ENCODE measurements around the gene KCTD15. TPM values are rescaled to one million over a fixed set of nuclear protein-coding genes. Genes with fewer than 3 reads are reported as not detected.

KCTD15 gene
- total and polyA plus RNA-seq, 7 donors: 2.1 to 9.1 (median 5.7) TPM

DNA sequence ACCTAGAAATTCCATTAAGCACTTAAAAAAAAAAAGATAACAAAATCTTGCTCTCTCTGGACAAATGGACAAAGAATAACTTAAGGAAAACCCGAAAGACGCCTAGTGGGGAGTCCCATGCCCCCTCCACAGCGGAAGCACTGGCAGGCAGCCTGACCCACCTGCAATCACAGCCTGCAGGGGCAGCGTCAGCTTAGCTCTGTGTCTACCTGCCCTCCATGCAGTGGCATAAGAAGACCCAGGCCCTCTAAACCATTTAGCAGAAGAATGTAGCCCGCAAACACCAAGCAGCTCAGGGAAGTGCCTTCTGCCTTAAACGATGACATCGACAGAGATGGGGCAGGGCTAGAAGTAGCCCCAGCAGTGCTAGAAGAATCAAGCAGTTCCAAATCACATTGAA is 36.0 kb downstream of the KCTD15 start:
- intact Hi-C loops (cut with DNase I): no loop called here
- H3K27me3 ChIP-seq (ENCODE audit: insufficient read depth in 3 of 3, low read length in 2 of 3): no peaks in the 10 kb centered on the region
- WGBS, 3 donors: 58 to 71% (median 60%) methylated on average over 7 of the region's 7 CpGs
- DNase-seq (no peak), ATAC-seq (no peak)
- TF ChIP-seq, protein P1, sequence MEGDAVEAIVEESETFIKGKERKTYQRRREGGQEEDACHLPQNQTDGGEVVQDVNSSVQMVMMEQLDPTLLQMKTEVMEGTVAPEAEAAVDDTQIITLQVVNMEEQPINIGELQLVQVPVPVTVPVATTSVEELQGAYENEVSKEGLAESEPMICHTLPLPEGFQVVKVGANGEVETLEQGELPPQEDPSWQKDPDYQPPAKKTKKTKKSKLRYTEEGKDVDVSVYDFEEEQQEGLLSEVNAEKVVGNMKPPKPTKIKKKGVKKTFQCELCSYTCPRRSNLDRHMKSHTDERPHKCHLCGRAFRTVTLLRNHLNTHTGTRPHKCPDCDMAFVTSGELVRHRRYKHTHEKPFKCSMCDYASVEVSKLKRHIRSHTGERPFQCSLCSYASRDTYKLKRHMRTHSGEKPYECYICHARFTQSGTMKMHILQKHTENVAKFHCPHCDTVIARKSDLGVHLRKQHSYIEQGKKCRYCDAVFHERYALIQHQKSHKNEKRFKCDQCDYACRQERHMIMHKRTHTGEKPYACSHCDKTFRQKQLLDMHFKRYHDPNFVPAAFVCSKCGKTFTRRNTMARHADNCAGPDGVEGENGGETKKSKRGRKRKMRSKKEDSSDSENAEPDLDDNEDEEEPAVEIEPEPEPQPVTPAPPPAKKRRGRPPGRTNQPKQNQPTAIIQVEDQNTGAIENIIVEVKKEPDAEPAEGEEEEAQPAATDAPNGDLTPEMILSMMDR (IDR thresholded peaks at IDR 0.05): no peak
- no peaks in the 10 kb centered on the region for H3K9me3 ChIP-seq
- no peak overlapping the region for H3K4me3 ChIP-seq
- H3K27ac ChIP-seq: no peak overlapping the region
- no peaks in the 10 kb centered on the region for H3K36me3 ChIP-seq (ENCODE audit: insufficient read depth in 1 of 2, low read depth in 1 of 2)
- H3K4me1 ChIP-seq: no peaks in the 10 kb centered on the region

DNA sequence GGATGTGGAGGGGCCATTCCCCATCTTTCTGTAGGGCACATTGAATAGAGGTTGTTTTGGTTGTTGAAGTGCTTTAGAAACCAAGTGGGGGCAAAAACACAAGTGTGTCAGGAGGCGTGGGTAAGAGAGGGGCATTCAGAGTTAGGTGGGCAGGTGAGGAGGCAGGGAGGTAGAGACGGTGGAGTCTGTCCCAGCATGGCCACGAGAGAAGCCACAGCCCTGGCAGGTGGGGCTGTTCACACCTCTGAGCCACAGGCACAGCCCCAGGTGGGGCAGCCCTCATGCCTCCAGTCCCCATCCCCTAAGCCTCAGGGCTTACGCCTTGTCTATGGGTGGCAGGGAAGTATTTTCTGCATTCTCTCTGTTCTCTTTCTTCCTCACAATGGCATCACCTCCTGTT is 43.7 kb downstream of the KCTD15 start:
- Histone ChIP-seq H3K27ac (no peak overlapping the region), H3K4me3 (no peak overlapping the region), H3K9me3 (no peaks in the 10 kb centered on the region), H3K4me1 (no peaks in the 10 kb centered on the region), H3K36me3 (ENCODE audit: insufficient read depth in 1 of 2, low read depth in 1 of 2) (no peaks in the 10 kb centered on the region), H3K27me3 (ENCODE audit: insufficient read depth in 3 of 3, low read length in 2 of 3) (peaks cover 0 to 3% (median 0%) of the 10 kb centered on the region in 3 donors)
- intact Hi-C loops (cut with DNase I): no loop called here
- DNase-seq (no peak), ATAC-seq (no peak)
- WGBS, 3 donors: 74 to 88% (median 77%) methylated on average over 4 of the region's 4 CpGs
- TF ChIP-seq, protein P1 (IDR thresholded peaks at IDR 0.05): no peak

DNA sequence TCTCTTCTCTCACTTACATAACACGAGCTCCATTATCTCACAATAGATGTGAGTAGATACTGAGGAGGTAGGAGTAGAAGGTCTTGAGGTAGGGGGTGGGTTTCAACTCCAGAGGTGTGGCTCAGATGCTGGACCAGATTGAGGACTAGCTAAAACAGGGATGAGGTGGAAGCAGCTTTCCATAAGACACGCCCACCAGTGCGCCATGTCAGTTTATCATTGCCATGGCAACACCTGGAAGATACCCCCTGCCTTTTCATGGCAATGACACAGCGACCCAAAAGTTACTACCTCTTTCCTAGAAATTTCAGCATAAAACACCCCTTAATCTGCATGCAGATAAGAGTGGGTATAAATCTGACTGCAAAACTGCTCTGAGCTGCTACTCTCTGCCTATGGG is 44.1 kb downstream of the KCTD15 start:
- no peak for ATAC-seq
- DNase-seq: no peak
- TF ChIP-seq, protein P1 (IDR thresholded peaks at IDR 0.05): no peak
- WGBS, 3 donors: 63 to 74% (median 66%) methylated on average over 4 of the region's 4 CpGs
- H3K36me3 ChIP-seq (ENCODE audit: insufficient read depth in 1 of 2, low read depth in 1 of 2): no peaks in the 10 kb centered on the region
- H3K27me3 ChIP-seq (ENCODE audit: insufficient read depth in 3 of 3, low read length in 2 of 3): peaks cover 0 to 3% (median 0%) of the 10 kb centered on the region in 3 donors
- no peak overlapping the region for H3K4me3 ChIP-seq
- H3K27ac ChIP-seq: no peak overlapping the region
- H3K9me3 ChIP-seq: no peaks in the 10 kb centered on the region
- intact Hi-C loops (cut with DNase I): no loop called here
- no peaks in the 10 kb centered on the region for H3K4me1 ChIP-seq

DNA sequence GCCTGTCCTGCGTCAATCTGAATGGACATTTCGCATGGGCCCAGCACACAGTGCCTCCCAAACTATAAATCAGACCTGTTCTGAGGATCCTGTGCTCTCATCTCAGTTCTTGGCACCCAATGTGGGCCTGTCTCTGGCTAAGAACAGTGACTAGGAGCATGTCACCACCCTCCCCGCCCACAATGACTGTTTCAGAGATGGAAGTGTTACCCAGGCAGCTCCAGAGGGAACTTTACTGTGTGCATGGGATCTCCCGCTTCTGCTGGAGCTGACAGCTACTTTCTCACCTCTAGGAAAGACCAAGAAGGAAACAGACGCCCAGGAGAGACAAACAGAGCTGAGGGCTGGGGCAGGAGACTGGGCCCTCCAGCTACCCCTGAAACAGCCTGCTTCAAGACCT is 45.0 kb downstream of the KCTD15 start:
- no peak overlapping the region for H3K27ac ChIP-seq
- ATAC-seq (no peak), DNase-seq (no peak)
- no peaks in the 10 kb centered on the region for H3K9me3 ChIP-seq
- intact Hi-C loops (cut with DNase I): no loop called here
- TF ChIP-seq, protein P1 (IDR thresholded peaks at IDR 0.05): no peak
- H3K36me3 ChIP-seq (ENCODE audit: insufficient read depth in 1 of 2, low read depth in 1 of 2): no peaks in the 10 kb centered on the region
- no peaks in the 10 kb centered on the region for H3K4me1 ChIP-seq
- H3K27me3 ChIP-seq (ENCODE audit: insufficient read depth in 3 of 3, low read length in 2 of 3): peaks cover 0 to 3% (median 0%) of the 10 kb centered on the region in 3 donors
- 66 to 76% (median 71%) methylated on average over 5 of the region's 5 CpGs for WGBS, 3 donors
- no peak overlapping the region for H3K4me3 ChIP-seq

DNA sequence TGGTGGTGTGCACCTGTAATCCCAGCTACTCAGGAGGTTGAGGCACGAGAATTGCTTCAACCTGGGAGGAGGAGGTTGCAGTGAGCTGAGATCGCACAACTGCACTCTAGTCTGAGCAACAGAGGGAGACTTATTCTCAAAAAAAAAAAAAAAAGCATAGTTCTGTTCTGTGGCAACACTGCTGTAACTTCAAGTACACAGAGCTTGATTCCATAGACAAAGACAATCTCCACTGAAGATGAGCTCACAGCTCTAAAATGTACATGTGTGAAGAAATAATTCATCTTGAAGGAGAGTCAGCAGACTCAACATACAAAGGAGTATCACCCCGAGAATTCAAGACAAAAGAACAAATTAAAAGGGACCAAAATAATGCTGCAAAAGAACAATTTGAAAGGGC is 47.8 kb downstream of the KCTD15 start:
- DNase-seq (no peak), ATAC-seq (no peak)
- Histone ChIP-seq H3K36me3 (ENCODE audit: insufficient read depth in 1 of 2, low read depth in 1 of 2) (no peaks in the 10 kb centered on the region), H3K27me3 (ENCODE audit: insufficient read depth in 3 of 3, low read length in 2 of 3) (peaks cover 0 to 3% (median 0%) of the 10 kb centered on the region in 3 donors), H3K9me3 (no peaks in the 10 kb centered on the region), H3K27ac (no peak overlapping the region), H3K4me1 (no peaks in the 10 kb centered on the region), H3K4me3 (no peak overlapping the region)
- WGBS, 3 donors: 65 to 77% (median 77%) methylated on average over 3 of the region's 3 CpGs
- TF ChIP-seq, protein P1 (IDR thresholded peaks at IDR 0.05): no peak
- intact Hi-C loops (cut with DNase I): no loop called here
